SIG-M5 treated with dmso at 0.1 percent for 504 hours (cell line): ENCODE results near the gene RNASEH2B.

Experiments
- DNase-seq: peaks from one replicate; lab custom pipeline; 2025; ENCODE audit not compliant: unreplicated experiment; lab: John Stamatoyannopoulos, UW

The RNASEH2B gene

GRCh38 chr13:50909605-50910484 lies at the start of gene RNASEH2B:
RNASEH2B (plus strand) TSS chr13:50909791; CDS start chr13:50910077, 286 bp downstream.
- DNase-seq, result peak; percentile 74

GRCh38 chr13:50864492-50864891 lies 45.1 kb upstream of the RNASEH2B start:
- no peak for DNase-seq

- DNase-seq, result no peak
Observed at GRCh38 chr13:50866817-50867636, 42.6 kb upstream of the RNASEH2B start.

GRCh38 chr13:50867637-50867945 lies 42.0 kb upstream of the RNASEH2B start:
- DNase-seq, result no peak

GRCh38 chr13:50871405-50871804 lies 38.2 kb upstream of the RNASEH2B start:
- DNase-seq, result no peak

GRCh38 chr13:50873467-50873866 lies 36.1 kb upstream of the RNASEH2B start:
- DNase-seq, result no peak

- no peak for DNase-seq
Observed at GRCh38 chr13:50873991-50874390, 35.6 kb upstream of the RNASEH2B start.

- peak; percentile 49 for DNase-seq
Observed at GRCh38 chr13:50882816-50883435, 26.7 kb upstream of the RNASEH2B start.

GRCh38 chr13:50883728-50884127 lies 25.9 kb upstream of the RNASEH2B start:
- no peak for DNase-seq

- peak; percentile 21 for DNase-seq
Observed at GRCh38 chr13:50884265-50884664, 25.3 kb upstream of the RNASEH2B start.

- DNase-seq, result peak; percentile 26
Observed at GRCh38 chr13:50887151-50887550, 22.4 kb upstream of the RNASEH2B start.

- no peak for DNase-seq
Observed at GRCh38 chr13:50888362-50888761, 21.2 kb upstream of the RNASEH2B start.

- no peak for DNase-seq
Observed at GRCh38 chr13:50889317-50889716, 20.3 kb upstream of the RNASEH2B start.

- DNase-seq, result no peak
Observed at GRCh38 chr13:50891206-50891605, 18.4 kb upstream of the RNASEH2B start.

GRCh38 chr13:50892210-50892944 lies 17.2 kb upstream of the RNASEH2B start:
- peak; percentile 58 for DNase-seq

- DNase-seq, result peak; percentile 72
Observed at GRCh38 chr13:50893211-50893852, 16.3 kb upstream of the RNASEH2B start.

- peak; percentile 54 for DNase-seq
Observed at GRCh38 chr13:50894012-50894411, 15.6 kb upstream of the RNASEH2B start.

GRCh38 chr13:50894504-50894903 lies 15.1 kb upstream of the RNASEH2B start:
- no peak for DNase-seq

GRCh38 chr13:50898338-50898737 lies 11.3 kb upstream of the RNASEH2B start:
- peak; percentile 30 for DNase-seq

- DNase-seq, result no peak
Observed at GRCh38 chr13:50901701-50902100, 7.9 kb upstream of the RNASEH2B start.
